Measurements from ENCODE around the gene SDCCAG8. TPM values are rescaled to one million over a fixed set of nuclear protein-coding genes. Genes with fewer than 3 reads are reported as not detected.

Gene SDCCAG8
- total RNA-seq, 1 donor from 2014 or later: 24.5 TPM

- no peak overlapping the region for H2AFZ ChIP-seq (ENCODE audit: low read depth, low read length)
- TF ChIP-seq EZH2 (IDR thresholded peaks at IDR 0.05; ENCODE audit: insufficient read depth, low read length) (no peak), CTCF (IDR thresholded peaks at IDR 0.05; ENCODE audit: insufficient read depth, low read depth, low read length) (no peak)
- peaks cover 3% of the 10 kb centered on the region for H4K20me1 ChIP-seq (ENCODE audit: insufficient read depth, low read length)
- Mint-ChIP-seq H3K9me3 (ENCODE audit: unreplicated experiment) (peaks cover 7% of the 10 kb centered on the region), H3K4me1 (ENCODE audit: low read depth, unreplicated experiment) (no peaks in the 10 kb centered on the region), H3K27me3 (ENCODE audit: low read depth, unreplicated experiment) (no peaks in the 10 kb centered on the region), H3K27ac (ENCODE audit: unreplicated experiment) (no peak overlapping the region), H3K36me3 (ENCODE audit: low read depth, unreplicated experiment) (peaks cover 9% of the 10 kb centered on the region), H3K4me3 (ENCODE audit: unreplicated experiment) (no peak overlapping the region)
- no peak for FAIRE-seq
- DNase-seq (ENCODE audit: low read depth): no peak
- peaks cover 18% of the 10 kb centered on the region for H3K36me3 ChIP-seq (ENCODE audit: insufficient read depth, low read length)
- H3K4me1 ChIP-seq (ENCODE audit: insufficient read depth, low read length): no peaks in the 10 kb centered on the region
- H3K4me3 ChIP-seq (ENCODE audit: insufficient read depth, low read depth, low read length): no peak overlapping the region
- H3K27ac ChIP-seq (ENCODE audit: low read depth, low read length): no peak overlapping the region
- no peak overlapping the region for H3K4me2 ChIP-seq (ENCODE audit: low read length)
- H3K27me3 ChIP-seq (ENCODE audit: insufficient read depth, low read length): no peaks in the 10 kb centered on the region
- H3K79me2 ChIP-seq (ENCODE audit: insufficient read depth, low read length): no peaks in the 10 kb centered on the region
- H3K9me3 ChIP-seq (ENCODE audit: insufficient read depth, low read depth, low read length): no peaks in the 10 kb centered on the region
- no peak overlapping the region for H3K9ac ChIP-seq (ENCODE audit: low read length)
Measured at GRCh38 chr1:243378669-243379068, 122.8 kb downstream of the SDCCAG8 start.

GRCh38 chr1:243379208-243379607 is 123.4 kb downstream of the SDCCAG8 start:
- H3K27me3 ChIP-seq (ENCODE audit: insufficient read depth, low read length): no peaks in the 10 kb centered on the region
- Mint-ChIP-seq H3K27ac (ENCODE audit: unreplicated experiment) (no peak overlapping the region), H3K4me1 (ENCODE audit: low read depth, unreplicated experiment) (no peaks in the 10 kb centered on the region), H3K4me3 (ENCODE audit: unreplicated experiment) (no peak overlapping the region), H3K9me3 (ENCODE audit: unreplicated experiment) (peaks cover 7% of the 10 kb centered on the region), H3K36me3 (ENCODE audit: low read depth, unreplicated experiment) (peaks cover 6% of the 10 kb centered on the region), H3K27me3 (ENCODE audit: low read depth, unreplicated experiment) (no peaks in the 10 kb centered on the region)
- no peak overlapping the region for H2AFZ ChIP-seq (ENCODE audit: low read depth, low read length)
- no peak overlapping the region for H3K4me3 ChIP-seq (ENCODE audit: insufficient read depth, low read depth, low read length)
- DNase-seq (ENCODE audit: low read depth) (no peak), FAIRE-seq (peak; percentile 58)
- H3K4me1 ChIP-seq (ENCODE audit: insufficient read depth, low read length): no peaks in the 10 kb centered on the region
- no peak overlapping the region for H3K9ac ChIP-seq (ENCODE audit: low read length)
- H4K20me1 ChIP-seq (ENCODE audit: insufficient read depth, low read length): peaks cover 4% of the 10 kb centered on the region
- H3K27ac ChIP-seq (ENCODE audit: low read depth, low read length): no peak overlapping the region
- H3K9me3 ChIP-seq (ENCODE audit: insufficient read depth, low read depth, low read length): no peaks in the 10 kb centered on the region
- TF ChIP-seq CTCF (IDR thresholded peaks at IDR 0.05; ENCODE audit: insufficient read depth, low read depth, low read length) (no peak), EZH2 (IDR thresholded peaks at IDR 0.05; ENCODE audit: insufficient read depth, low read length) (no peak)
- peaks cover 18% of the 10 kb centered on the region for H3K36me3 ChIP-seq (ENCODE audit: insufficient read depth, low read length)
- H3K79me2 ChIP-seq (ENCODE audit: insufficient read depth, low read length): no peaks in the 10 kb centered on the region
- no peak overlapping the region for H3K4me2 ChIP-seq (ENCODE audit: low read length)

- Histone ChIP-seq H3K4me2 (ENCODE audit: low read length) (no peak overlapping the region), H3K4me1 (ENCODE audit: insufficient read depth, low read length) (no peaks in the 10 kb centered on the region), H3K36me3 (ENCODE audit: insufficient read depth, low read length) (peaks cover 18% of the 10 kb centered on the region), H3K9ac (ENCODE audit: low read length) (no peak overlapping the region), H3K27me3 (ENCODE audit: insufficient read depth, low read length) (no peaks in the 10 kb centered on the region), H3K27ac (ENCODE audit: low read depth, low read length) (no peak overlapping the region), H3K9me3 (ENCODE audit: insufficient read depth, low read depth, low read length) (no peaks in the 10 kb centered on the region), H2AFZ (ENCODE audit: low read depth, low read length) (no peak overlapping the region), H3K79me2 (ENCODE audit: insufficient read depth, low read length) (no peaks in the 10 kb centered on the region), H3K4me3 (ENCODE audit: insufficient read depth, low read depth, low read length) (no peak overlapping the region), H4K20me1 (ENCODE audit: insufficient read depth, low read length) (peaks cover 4% of the 10 kb centered on the region)
- Mint-ChIP-seq H3K4me3 (ENCODE audit: unreplicated experiment) (no peak overlapping the region), H3K36me3 (ENCODE audit: low read depth, unreplicated experiment) (peaks cover 8% of the 10 kb centered on the region), H3K27ac (ENCODE audit: unreplicated experiment) (no peak overlapping the region), H3K27me3 (ENCODE audit: low read depth, unreplicated experiment) (no peaks in the 10 kb centered on the region), H3K4me1 (ENCODE audit: low read depth, unreplicated experiment) (no peaks in the 10 kb centered on the region), H3K9me3 (ENCODE audit: unreplicated experiment) (peaks cover 4% of the 10 kb centered on the region)
- FAIRE-seq (no peak), DNase-seq (ENCODE audit: low read depth) (no peak)
- TF ChIP-seq CTCF (IDR thresholded peaks at IDR 0.05; ENCODE audit: insufficient read depth, low read depth, low read length) (no peak), EZH2 (IDR thresholded peaks at IDR 0.05; ENCODE audit: insufficient read depth, low read length) (no peak)
Measured at GRCh38 chr1:243379706-243380105, 123.9 kb downstream of the SDCCAG8 start.

Measured in astrocyte (in vitro differentiated cells and primary cell).